ENCODE results near the gene PFN4.

Gene PFN4

GRCh38 chr2:24076849-24077534 is 46.1 kb downstream of the PFN4 start:
- DNase-seq = no peak

DNA sequence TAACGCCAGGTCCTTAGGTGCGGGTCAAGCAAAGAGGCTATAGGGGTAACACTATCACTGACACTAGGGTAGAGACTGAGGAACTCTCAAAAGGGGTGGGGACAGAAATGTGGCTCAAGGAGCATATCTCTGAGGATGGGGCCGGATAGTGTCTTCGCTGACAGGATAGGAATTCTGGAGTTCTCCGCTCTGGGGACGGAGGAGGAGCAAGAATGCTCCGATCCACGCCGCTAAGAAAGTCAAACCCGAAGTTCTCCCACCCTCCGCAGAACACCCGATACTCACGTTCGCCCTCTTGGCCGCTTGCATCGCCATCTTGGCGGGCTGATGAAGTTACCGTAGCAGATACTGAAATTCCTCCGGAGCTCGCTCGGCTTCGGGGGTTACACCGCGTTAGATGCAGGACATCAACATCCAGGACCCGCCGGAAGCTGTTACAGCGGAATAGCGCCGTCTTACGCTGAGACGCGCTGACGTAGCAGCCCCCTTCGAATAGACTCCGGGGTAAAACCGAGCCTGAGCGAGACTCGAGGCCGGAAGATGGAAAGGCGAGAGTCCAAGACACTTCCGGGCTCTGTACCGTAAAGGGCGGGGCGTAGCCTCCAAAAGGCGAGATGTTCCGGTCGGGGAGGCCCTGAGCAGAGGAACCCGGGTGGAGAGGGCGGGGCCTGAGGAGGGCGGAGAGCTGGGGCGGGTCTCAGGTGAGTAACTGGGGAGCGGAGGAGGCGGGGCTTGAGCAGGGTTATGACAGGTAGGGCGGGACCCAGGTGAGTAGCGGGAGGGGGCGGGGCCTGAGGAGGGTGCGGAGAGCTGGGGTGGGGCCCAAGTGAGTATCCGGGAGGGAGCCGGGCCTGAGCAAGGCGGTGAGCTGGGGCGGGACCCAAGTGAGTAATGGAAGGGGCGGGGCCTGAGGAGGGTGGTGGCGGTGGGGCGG is 47.0 kb downstream of the PFN4 start, which contains the start of gene SF3B6:
TSS of gene SF3B6 (minus strand) at position 412 of the 934 bp plus-strand sequence. CDS start at position 315, 97 bp downstream.
- peak; percentile 100 for DNase-seq

DNA sequence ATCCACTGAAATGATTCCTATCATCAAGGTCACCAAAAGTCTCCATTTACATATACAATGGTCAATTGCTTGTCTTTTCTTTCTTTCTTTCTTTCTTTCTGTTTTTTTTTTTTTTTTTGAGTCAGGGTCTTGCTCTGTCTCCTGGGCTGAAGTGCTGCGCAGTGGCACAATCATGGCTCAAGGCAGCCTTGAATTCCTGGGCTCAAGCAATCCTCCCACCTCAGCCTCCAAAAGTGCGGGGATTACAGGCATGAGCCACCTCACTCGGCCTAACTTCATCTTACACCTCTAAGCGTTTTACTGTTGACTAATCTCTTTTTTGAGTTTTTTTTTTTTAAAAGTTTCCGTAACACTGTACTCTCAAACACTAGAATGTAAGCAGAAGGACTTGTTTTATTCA is 47.9 kb downstream of the PFN4 start:
- DNase-seq = no peak

- DNase-seq = no peak
Observed at GRCh38 chr2:24073816-24074215, 49.3 kb downstream of the PFN4 start.

GRCh38 chr2:24072259-24072658 is 50.9 kb downstream of the PFN4 start:
- DNase-seq = no peak

DNA sequence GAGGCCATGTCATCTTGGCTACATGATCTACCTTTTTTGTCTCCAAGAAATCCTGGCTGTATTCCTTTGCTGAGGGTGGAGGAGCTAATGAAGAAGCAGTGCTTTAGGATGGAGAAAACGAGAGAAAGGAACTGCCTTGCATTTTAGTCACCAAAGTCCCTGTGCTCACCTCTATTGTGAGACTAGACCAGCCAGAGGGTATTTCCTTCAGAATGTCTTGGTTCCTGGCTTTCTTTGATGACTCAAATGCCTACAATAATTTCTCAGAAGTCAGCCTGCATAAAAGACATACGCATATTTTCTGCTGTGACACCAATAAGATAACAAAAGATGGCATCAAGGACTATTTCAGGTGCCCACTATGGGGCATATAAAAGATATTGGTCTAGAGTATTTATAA is 57.8 kb downstream of the PFN4 start:
- DNase-seq = no peak

Data from CD4-positive, alpha-beta T cell treated with Interleukin-10 for 1 hour (primary cell).